ENCODE data around the gene PLOD2.

DNA sequence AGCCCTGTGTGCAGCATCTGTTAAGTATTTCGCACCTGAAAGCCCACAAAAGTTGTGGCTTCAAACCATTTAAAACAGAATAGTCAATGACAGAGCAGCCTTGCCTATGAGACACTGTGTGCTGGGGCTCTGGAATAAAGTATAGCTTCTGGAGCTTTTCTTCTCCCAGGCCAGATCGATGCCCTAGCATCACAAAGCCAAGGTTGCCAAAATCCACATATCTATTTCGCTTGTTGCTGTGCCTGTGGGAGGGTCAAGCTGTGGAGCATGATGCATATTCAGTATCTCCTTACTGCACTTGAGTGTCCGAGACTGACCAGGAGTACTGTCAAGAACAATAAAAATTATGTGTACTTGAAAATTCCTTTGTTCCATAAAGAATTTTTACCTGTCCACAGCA is 7.6 kb downstream of the PLOD2 start:
- TF ChIP-seq, protein P1, sequence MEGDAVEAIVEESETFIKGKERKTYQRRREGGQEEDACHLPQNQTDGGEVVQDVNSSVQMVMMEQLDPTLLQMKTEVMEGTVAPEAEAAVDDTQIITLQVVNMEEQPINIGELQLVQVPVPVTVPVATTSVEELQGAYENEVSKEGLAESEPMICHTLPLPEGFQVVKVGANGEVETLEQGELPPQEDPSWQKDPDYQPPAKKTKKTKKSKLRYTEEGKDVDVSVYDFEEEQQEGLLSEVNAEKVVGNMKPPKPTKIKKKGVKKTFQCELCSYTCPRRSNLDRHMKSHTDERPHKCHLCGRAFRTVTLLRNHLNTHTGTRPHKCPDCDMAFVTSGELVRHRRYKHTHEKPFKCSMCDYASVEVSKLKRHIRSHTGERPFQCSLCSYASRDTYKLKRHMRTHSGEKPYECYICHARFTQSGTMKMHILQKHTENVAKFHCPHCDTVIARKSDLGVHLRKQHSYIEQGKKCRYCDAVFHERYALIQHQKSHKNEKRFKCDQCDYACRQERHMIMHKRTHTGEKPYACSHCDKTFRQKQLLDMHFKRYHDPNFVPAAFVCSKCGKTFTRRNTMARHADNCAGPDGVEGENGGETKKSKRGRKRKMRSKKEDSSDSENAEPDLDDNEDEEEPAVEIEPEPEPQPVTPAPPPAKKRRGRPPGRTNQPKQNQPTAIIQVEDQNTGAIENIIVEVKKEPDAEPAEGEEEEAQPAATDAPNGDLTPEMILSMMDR (IDR thresholded peaks at IDR 0.05; ENCODE audit: insufficient read depth, low read depth, low read length): no peak
- TF ChIP-seq EZH2 (IDR thresholded peaks at IDR 0.05; ENCODE audit: insufficient read depth, low read length): no peak

All from astrocyte (in vitro differentiated cells and primary cell).